Daoy (cell line): ENCODE measurements around the gene WBP11. TPM values are rescaled to one million over a fixed set of nuclear protein-coding genes. Genes with fewer than 3 reads are reported as not detected.
A peak's percentile ranks its signal among the peaks of the same experiment; 100 is the strongest.

Source experiments
- DNase-seq: peaks from one replicate; pipeline ENCODE4 v3.0.0-alpha.2; 2015; ENCODE audit warnings: low read depth
- total RNA-seq: library from RNA; depleted of rRNA; stranded (reverse); fragments of >200 nt; shearing (Covaris generic); gene quantifications from 2 replicates; pipeline ENCODE4 v1.2.3, GENCODE V29; 2014; rRNA removed

The WBP11 gene
- 15.4 and 23.7 TPM in 2 replicates for total RNA-seq

DNA sequence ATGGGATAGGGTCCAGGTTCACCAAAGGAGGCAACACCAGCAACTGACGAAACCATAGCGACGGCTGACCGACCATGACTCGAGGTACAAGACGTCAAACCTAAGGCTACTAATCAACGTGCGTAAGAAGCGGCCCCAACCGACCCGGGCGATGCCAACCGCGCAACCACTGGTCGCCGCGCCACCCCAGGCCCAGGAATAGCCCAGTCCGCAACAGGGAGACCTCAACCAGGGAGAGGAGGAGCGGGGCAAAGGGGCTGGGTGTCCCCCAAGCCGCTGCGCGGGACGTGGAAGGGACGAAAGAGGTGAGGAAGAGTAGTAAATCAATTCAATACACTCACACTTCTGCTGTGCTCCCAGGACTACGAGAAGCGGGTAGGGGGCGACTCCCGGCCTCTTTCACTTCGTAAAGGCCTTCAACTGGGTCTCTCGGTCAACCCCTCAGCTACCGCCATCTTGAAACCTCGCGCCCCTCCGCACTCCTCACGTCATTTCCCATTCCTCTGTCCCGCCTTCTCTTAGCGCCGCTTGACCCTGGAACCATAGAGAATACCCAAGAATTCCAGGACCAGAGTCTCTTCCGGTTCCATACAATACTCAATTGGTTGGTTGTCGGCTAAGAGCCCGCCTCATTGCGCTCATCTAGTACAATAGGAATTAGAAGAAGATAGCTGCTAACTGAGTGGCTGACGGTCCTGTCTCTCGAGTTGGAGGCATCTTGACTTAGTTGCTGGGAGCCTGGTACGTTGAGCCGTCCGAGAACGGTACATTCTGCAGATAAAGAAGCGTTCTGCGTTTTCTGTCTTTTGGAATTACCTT, at the start of gene WBP11, which contains the start of gene C12orf60:
WBP11 (minus strand) TSS at position 468 of the 819 bp plus-strand sequence. CDS start 2,095 bp downstream, outside the sequence.
C12orf60 (plus strand) TSS at position 660 of the 819 bp plus-strand sequence. CDS start 19,266 bp downstream, outside the sequence.
- DNase-seq, result peak; percentile 98

DNA sequence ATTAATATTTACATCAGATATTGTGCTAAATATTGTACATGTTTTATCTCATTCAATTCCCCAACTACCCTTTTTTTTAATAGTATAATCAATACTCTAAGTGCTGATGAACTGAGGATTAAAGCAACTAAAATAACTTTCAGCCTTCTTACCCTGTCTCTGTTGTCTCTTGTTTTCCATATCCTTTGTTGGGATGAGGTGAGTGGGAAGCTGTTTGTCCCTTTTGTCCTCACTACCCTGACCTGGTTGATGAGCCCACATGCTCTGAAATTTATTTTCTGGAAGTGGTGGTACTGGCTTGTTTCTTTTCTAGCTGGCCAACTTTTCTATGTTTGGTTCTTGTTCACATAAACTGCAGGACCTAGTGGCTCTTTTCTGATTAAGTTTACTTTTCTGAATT, 49.6 kb upstream of the WBP11 start:
- DNase-seq, result no peak

DNA sequence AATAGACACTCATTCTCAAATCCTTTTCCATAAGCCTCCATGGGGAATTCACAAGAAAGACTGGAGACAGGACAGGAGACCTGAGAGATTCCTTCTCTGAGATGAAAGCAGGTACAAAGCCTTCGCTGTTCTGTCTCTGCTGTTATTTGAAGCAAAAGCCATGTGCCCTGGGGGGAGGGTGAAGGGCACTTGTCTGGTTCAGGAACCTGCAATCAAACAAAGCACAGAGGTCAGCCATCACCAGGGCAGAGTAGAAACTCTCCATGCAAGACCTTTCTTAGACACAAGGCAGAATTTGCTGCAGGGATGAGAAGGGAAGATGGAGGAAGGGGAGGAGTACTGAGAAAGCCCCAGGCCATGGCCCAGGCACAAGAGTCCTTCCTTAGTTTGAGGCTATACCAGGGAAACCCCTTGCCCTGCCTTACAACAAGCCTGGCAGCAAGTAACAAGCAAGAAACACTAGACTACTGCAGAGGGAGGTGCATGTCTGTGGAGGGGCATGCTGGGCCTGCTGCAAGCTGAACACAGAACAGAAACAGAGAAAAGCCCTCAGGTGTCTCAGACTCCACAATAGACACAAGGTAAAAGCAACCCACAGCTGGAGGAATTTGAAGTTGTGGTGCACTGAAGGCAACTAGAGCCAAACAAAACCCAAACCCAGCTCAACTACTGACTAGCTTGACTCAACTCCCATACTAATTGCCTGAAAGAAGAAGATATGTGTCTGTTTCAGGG, 47.8 kb upstream of the WBP11 start:
- DNase-seq, result no peak

DNA sequence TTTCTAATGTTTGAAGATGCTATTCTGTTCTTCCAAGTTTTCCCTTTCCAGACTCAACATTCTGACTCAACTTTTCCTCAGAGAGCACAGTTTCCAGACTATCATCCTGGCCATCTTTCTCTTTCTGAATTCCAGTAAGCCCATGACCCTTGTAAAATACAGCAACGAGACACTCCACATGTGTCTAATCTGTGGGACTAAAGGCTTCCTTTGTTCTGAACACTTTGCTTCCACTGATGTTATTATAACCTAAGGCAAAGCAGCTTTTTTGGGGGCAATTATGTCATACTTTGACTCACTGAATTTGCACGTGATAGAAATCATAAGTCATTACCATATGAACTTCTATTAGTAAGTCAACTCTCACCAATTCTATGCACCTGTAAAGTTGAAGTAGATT, 46.4 kb upstream of the WBP11 start:
- DNase-seq, result peak; percentile 49

DNA sequence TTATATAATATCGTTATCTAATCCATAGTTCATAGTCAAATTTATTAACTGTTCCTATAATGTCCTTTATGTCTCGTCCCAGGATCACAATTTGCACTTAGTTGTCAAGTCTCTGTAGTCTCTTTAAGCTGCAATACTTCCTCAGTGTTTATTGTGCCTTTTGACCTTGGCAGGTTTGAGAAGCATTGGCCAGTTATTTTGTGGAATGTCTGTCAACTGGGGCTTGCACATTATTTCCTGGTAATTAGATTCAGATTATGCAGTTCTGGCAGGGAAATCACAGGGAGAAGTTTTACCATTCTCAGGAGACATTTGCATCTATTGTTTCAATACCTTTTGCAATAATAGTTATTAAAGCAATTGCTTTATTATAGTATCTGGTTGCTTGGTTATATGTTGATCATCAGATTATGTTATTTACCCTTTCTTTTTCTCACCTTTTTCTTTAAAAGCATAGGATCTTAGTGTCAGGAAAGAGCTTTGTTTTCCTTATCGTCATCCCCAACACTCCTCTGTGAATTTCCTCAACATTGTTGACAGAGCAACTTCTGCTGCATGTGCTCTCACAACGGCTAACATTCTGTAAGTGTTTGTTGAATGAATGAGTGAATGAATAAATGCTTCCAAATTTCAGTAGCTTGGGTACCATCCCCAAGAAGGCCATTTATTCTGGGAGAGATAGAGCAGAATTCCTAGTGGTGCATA, 43.8 kb upstream of the WBP11 start:
- DNase-seq, result no peak

DNA sequence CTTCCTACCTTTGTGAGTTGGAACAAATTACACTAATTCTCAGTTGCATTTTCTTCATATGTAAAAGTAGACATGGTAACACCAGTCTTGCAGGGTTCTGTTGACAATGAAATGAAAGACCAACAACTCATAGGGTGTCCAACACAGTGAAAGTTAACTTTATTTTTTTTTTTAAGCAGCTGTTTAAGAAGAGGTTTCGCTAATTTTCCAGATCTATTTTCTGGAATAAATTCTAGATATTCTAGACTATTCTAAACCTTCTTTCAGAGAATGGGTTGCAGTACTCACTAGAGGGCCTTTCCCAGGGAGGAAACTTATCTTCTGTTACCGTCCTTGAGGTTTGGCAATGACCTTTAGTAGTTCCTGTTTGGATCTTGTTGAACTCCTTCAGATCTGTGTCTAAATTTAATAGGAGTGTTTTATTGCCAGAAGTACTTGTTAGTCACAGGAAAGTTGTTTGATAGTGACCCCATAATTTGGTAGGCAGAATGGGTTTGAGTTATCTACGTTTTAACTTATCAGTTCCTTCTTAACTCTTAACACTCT, 42.8 kb upstream of the WBP11 start:
- DNase-seq, result no peak

DNA sequence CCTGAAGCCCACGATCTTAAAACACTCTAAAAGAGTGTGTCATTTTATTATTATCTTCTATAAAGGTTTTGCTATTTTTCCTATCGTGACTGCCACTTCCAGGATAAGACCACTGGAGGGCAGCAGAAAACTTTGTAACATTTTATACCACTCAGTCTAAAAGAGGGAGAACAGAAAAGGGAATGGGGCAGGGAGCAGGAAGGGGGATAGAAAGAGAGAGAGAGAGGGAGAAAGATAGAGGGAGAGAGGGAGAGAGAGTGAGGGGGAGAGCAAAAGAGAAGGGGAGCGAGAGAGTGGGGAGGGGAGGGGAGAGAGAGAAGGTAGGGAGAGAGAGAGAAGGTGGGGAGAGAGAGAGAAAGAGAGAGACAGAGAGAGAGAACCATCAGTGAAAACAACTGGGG, 42.1 kb upstream of the WBP11 start:
- peak; percentile 60 for DNase-seq

DNA sequence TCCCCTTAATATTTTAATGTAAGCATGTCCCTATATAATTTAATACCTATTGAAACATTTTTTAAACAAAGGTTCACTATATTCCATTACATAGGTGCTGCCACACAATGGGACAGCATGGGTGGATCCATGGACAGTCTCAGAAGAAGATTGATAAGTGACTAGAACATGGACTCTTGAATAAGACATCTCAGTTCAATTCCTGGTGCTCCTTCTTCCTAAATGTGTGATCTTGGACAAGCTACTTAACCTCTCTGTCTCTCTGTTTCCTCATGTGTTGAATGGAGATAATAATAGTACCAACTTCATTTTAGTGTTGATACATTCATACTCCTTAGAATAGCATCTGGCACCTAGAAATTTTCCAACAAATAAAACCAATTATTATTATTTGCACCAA, 41.1 kb upstream of the WBP11 start:
- no peak for DNase-seq

DNA sequence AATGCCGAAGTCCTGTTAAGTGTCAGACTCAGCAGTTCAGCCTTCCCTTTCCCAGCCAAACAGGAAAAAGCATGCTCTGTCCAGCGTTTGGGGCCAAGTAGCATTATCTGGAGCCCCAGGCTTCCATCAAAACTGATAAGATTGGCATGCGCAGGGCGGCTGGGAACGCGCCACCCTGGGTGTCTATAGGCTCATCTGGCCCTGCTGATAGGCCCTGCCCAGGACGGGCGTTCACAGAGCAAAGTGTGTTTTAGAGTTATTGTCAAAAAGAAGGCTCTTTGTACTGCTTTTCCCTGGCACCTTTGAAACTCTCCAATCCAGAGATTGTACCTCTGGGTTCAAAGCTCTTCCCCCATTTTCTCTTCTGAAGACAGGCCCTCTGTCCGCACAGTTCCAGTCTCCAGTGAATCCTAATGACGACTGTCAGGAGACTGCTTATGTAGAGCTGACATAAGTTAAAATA, 40.2 kb upstream of the WBP11 start, which contains the start of gene ART4:
ART4 (minus strand) TSS at position 102 of the 463 bp plus-strand sequence. CDS start 413 bp downstream, outside the sequence.
- DNase-seq, result no peak

DNA sequence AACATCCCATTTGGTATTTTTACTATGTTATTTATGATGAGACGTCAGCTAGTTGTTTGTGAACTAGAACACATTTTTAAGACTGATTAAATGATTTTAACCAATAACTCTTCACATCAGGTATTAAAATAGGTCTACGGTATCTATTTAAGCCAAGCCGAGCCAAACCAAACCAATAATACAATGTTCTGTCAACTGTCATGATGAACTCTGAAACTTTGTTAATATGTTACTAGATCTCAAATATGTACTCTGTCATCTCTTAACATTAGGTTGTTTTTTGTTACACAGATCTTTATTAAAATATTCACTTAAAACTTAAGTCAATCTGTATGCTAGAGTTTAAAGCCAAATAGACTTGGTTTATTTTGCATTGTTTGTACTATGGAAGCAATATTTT, 39.0 kb upstream of the WBP11 start:
- no peak for DNase-seq

DNA sequence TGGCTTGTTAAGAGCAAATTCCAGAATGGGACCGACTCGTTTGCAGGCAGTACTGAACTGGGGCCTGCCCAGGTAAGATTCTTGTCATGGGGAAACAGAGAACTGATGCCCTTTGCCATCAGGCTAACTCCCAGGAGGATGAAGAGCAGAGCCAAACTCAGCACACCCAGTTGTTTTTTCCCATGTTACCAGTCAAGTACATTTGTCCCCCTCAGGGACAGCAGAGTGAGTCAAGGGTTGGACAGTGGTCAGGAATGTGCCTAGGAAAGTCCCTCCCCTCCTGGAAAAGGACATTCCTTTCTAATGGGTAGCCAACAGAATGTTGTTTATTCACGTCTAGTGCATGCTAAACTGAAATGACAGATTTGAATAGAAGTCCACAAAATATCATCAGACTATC, 38.5 kb upstream of the WBP11 start:
- DNase-seq, result peak; percentile 84

DNA sequence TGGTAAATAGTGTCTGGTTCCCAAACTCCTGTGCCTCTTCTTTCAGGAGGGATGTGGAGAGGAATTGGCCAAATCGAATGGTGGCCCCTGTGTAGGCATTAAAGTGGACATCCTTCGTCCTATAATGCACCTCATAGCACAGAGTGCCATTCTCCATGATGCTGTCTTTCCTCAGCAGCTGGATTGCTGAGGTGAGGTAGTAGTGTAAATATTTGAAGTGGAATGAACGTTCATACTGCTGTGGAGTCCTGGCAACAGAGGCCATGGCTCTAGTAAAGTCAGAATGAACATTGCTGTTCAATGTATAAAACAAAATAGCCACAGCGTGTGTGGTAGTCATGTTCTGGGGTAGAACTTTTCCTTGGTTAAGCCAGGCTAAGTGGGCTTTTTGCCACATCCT, 37.3 kb upstream of the WBP11 start:
- DNase-seq, result no peak

DNA sequence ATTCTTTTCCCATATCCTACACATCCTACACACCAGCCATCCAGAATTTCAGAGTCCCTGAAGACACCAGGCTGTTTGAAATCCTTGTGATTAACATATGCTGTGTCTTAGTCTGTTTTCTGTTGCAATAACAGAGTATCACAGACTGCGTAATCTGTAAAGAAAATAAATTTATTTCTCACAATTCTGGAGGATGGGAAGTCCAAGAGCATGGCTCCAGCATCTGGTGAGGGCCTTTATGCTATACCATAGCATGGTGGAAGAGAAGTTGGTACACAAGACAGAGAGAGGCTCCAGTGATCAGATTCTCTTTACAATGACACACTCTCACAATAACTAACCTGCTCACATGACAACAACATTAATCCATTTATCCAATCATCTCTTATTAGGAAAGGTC, 36.0 kb upstream of the WBP11 start:
- DNase-seq, result no peak

DNA sequence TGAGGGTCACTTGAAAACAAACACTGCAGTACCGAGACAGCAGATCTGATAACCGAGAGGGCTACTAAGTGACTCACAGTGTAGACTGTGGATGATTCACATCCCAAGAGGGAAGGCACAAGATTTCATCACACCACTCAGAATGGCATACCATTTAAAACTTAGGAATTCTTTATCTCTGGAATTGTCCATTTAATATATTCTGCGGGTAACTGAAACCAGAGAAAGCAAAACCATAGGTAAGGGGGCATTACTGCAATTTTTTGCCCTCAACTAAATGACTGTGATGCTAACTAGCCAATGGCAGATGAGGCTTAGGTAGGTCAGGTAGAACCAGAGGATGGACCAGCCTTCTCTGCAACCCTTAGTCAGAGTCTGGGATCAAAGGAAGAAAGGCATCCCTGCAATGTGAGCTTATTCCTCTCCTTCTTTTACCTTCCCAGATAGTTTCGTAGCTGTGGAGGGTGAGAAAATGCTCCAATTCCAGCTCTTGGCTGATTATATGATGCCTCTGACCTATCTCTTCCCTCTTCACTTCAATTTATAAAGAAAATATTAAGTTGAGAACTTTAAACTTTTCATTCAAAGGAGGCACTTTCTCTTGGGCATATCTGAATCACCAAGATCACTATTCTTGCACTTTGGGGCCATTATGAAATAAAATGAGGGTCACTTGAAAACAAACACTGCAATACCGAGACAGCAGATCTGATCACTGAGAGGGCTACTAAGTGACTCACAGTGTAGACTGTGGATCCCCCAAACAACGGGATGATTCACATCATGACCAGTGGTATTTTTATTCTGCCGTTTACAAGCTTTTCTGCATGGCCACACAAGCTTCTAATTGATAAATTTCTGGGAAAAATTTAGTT, 33.3 kb upstream of the WBP11 start:
- DNase-seq, result peak; percentile 91

DNA sequence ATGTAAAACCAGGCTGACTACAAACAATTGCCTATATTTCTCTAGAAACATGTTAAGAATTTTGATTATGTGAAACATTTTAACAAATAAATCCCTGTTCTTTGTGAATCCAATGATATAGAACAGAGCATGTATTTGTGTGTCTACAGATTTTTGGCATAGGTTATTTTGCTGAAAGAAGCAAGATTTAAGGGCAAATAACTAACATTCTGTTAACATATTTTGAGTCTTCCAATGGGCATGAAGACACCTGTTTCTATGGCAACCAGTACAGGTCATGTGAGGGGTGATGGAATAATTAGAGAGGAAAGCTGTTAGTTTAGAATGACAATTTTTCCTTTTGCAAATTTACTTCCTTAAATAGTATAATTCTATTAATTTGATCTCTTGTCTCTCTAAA, 31.2 kb upstream of the WBP11 start:
- DNase-seq, result no peak

DNA sequence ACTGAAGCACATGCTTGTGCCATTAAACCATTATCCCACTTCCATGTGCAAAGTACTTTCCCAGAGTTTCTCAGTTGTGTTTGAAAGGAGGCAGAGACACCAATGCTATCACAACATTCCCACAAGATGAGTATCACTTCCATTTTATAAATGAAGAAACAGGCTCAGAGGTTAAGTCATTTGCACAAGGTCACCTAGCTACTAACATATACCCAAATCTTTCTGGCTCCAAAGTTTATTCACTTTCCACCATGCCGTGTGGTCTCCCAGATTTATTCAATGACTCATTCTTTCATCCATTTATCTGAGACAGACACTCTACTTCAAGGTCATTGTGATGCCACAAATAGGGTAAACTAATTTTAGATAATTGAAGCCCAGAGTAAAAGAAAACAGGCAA, 30.7 kb upstream of the WBP11 start:
- peak; percentile 71 for DNase-seq

DNA sequence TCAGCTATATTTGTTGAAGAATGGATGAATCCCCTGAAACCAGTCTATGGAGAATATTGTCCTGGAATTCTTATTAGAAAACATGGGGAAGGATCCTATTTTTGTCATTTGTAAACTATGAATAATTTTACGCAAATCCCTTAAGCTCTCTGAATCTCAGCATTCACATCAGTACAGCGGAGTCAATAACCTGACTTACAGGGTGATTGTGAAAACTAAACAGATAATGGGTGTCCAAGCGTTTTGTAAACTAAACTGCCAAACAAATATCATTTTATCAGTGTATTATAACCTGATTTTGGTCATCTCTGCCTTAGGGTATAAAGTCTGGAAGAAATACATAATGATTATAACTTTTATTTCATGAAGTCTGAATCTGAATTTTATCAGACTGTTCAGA, 30.1 kb upstream of the WBP11 start:
- DNase-seq, result no peak

DNA sequence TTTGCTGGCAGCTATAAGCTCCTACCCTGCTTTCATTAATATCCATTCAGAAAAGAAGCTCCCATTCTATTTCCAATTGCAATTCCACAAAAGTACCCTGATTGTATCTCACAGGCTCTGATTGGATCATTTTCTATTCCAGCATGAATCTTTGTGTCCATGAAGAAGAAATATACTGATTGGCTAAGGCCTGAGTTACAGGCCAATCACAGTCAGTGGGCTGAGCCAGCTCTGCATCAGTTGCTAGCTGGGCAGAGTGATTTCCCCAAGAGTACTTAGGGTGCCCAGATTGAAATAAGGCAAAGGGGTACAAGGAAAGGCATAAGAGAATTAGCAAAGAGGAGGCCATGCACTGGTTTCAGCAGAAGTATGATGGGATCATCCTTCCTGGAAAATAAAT, 25.6 kb upstream of the WBP11 start:
- DNase-seq, result peak; percentile 15

DNA sequence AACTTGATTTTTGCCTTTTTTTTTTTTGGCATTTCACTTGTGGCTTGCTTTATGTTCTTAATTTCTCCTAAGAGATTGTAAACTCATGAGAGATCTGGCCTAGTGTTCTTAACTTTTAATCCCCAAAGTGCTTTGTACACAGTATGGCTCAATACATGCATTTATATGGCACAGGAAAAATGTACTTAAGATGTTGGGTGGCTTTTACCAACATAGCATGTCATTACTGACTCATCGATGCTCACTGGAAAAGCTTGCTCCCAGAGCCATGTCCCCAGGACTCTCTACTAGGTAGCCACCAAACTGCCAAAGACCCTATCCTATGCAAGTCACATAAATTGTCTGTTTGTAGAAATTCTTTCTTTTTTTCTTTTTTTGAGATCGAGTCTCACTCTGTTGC, 23.8 kb upstream of the WBP11 start:
- peak; percentile 31 for DNase-seq

DNA sequence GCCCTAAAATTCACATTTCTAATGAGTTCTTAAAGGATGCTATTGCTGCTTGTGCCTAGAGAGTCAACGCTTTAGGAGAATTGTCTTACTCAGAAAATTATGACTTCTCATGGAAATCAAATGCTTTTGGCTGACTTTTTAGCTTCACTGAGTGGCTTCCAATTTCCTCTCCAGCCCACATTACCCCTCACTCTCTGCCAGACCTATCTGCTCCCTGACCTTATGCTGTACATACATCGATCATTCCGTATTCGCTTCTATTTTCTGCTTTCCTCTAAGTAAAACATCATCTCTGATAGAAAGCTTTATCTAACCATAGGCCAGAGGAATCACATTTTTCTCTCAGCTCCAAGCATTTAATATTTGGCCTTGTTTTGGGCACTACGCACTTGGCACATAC, 23.2 kb upstream of the WBP11 start:
- no peak for DNase-seq

DNA sequence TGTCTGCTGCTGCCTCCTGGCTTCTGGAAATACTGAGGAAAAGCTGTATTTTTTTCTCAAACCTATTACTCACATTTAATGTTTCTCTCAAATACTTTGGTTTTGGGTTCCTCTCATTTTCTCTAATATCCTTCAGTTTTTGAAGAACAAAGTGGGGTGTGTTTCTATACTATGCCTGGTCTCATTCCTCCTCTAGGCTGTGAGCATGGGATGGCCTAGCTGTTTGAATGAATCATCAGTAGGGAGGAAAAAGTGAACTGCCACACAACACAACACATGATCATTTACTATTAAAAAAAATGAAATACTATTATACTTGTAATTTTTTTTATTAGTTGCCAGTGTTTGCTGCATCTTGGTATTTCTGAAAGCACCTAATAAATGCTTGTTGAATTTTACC, 22.0 kb upstream of the WBP11 start:
- DNase-seq, result no peak
